Fibroblast of lung (primary cell): ENCODE results near the gene NHERF2.

Experiments
- CTCF ChIP-seq, 2 donors: IDR thresholded peaks in 1 of 2; conservative IDR thresholded peaks in 1 of 2; 1 replicate in 1 of 2; 2 replicates in 1 of 2; pipeline ENCODE4 v1.5.1; 2011 to 2012; ENCODE audit warnings: low read length in 2 of 2, control low read depth in 1 of 2, inconsistent platforms in 1 of 2, low read depth in 1 of 2, mild to moderate bottlenecking in 1 of 2
- EZH2 ChIP-seq: IDR thresholded peaks from 2 replicates; pipeline ENCODE4 v1.5.1; 2012; ENCODE audit warnings: low read length, control low read depth, mild to moderate bottlenecking; ENCODE audit errors: missing control alignments

GRCh38 chr16:2077696-2078095, 51.0 kb downstream of the NHERF2 start:
- TF ChIP-seq CTCF (conservative IDR thresholded peaks at IDR 0.05 in 1 of 2, IDR thresholded peaks at IDR 0.05 in 1 of 2; ENCODE audit: low read depth in 1 of 2, low read length in 2 of 2) = no peak
- no peak for TF ChIP-seq EZH2
